ENCODE data around the gene YPEL2. TPM values are rescaled to one million over a fixed set of nuclear protein-coding genes. Genes with fewer than 3 reads are reported as not detected.

Gene YPEL2
- total and polyA plus RNA-seq, 2 of the 13 experiments (the other 11 are each of a cell fraction or from before 2014, with no cell fraction given): 8.5 to 21.1 TPM

DNA sequence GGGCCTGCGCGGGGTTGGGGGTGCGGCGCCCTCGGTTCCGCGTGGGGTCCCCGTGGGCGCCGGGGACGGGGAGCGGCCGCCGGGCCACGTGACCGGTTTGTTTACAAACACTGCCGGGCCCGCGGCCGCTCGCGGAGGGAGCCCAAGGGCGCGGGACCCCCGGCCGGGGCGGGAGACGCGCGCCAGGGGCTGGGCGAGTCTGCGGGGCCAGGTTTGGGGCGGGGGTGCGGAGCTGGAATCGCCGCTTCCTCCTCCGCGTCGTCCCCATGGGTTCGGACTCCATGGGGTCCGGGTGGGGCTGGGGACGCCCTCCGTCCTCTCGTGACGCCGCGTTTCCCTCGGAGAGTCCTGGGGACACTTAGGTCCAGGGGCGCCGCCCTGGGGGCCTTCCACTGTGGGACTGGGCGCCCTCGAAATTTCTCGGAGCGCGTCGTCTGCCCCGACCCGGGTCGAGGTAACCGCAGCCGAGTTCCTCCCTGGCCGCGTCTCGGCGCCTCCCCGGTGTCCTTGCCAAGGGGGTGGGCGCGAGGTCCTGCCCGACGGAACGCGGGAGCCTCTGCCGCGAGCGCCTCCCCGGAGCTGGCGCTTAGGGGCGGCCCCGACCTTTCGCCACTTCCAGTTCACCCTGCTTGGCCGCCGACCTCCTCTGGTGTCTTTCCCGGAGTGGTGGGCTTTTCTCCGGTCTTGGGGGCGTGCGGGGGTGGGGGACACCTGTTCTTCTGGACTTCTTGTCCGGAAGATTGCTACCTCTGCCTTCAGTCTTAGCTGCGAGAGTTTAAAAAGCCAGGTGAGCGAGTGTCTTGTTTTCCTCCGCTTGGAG is 684 bp downstream of the YPEL2 start (continued):
- TF ChIP-seq ZNF766 (CRISPR knock-in tag; IDR thresholded peaks at IDR 0.05; ENCODE audit: borderline replicate concordance) (no peak; the same call in 1 of the 2 replicates), ZBTB8A (CRISPR knock-in tag; IDR thresholded peaks at IDR 0.05; ENCODE audit: borderline replicate concordance, low read depth) (no peak), TEAD2 (CRISPR knock-in tag; IDR thresholded peaks at IDR 0.05) (no peak; the same call in 1 of the 2 replicates), TFDP1 (CRISPR knock-in tag; IDR thresholded peaks at IDR 0.05; ENCODE audit: borderline replicate concordance) (no peak), TBP (CRISPR knock-in tag; IDR thresholded peaks at IDR 0.05) (no peak), ZKSCAN5 (CRISPR knock-in tag; IDR thresholded peaks at IDR 0.05) (no peak), RXRB (CRISPR knock-in tag; IDR thresholded peaks at IDR 0.05; ENCODE audit: borderline replicate concordance) (no peak), ELF3 (CRISPR knock-in tag; IDR thresholded peaks at IDR 0.05) (no peak), FOXA1 (IDR thresholded peaks at IDR 0.05) (no peak), FOXA1 (CRISPR knock-in tag; IDR thresholded peaks at IDR 0.05) (0 out of 2 replicates have a peak, but pooled peaks have one; percentile 31), ZNF724P (CRISPR knock-in tag; IDR thresholded peaks at IDR 0.05; ENCODE audit: borderline replicate concordance) (no peak; the same call in 1 of the 2 replicates), AKAP8 (CRISPR knock-in tag; IDR thresholded peaks at IDR 0.05) (no peak), ZNF337 (CRISPR knock-in tag; IDR thresholded peaks at IDR 0.05; ENCODE audit: borderline replicate concordance, low read depth) (no peak), TEAD3 (CRISPR knock-in tag; optimal IDR thresholded peaks at IDR 0.05; ENCODE audit: borderline replicate concordance) (no peak), ZSCAN20 (CRISPR knock-in tag; IDR thresholded peaks at IDR 0.05; ENCODE audit: borderline replicate concordance) (peak; percentile 25), IRX3 (CRISPR knock-in tag; IDR thresholded peaks at IDR 0.05; ENCODE audit: borderline replicate concordance, low read depth) (no peak), NCOA1 (CRISPR knock-in tag; IDR thresholded peaks at IDR 0.05) (peak; percentile 92), ZNF577 (CRISPR knock-in tag; IDR thresholded peaks at IDR 0.05; ENCODE audit: borderline replicate concordance, low read depth) (no peak), GABPA (IDR thresholded peaks at IDR 0.05; ENCODE audit: low read depth, low read length) (peak; percentile 27), GABPA (CRISPR knock-in tag; IDR thresholded peaks at IDR 0.05; ENCODE audit: low read depth) (no peak), ZEB1 (IDR thresholded peaks at IDR 0.05; ENCODE audit: insufficient replicate concordance, low read depth) (no peak), KAT8 (CRISPR knock-in tag; IDR thresholded peaks at IDR 0.05) (no peak), STAT5B (CRISPR knock-in tag; IDR thresholded peaks at IDR 0.05) (no peak)
- TF ChIP-seq, protein P1, sequence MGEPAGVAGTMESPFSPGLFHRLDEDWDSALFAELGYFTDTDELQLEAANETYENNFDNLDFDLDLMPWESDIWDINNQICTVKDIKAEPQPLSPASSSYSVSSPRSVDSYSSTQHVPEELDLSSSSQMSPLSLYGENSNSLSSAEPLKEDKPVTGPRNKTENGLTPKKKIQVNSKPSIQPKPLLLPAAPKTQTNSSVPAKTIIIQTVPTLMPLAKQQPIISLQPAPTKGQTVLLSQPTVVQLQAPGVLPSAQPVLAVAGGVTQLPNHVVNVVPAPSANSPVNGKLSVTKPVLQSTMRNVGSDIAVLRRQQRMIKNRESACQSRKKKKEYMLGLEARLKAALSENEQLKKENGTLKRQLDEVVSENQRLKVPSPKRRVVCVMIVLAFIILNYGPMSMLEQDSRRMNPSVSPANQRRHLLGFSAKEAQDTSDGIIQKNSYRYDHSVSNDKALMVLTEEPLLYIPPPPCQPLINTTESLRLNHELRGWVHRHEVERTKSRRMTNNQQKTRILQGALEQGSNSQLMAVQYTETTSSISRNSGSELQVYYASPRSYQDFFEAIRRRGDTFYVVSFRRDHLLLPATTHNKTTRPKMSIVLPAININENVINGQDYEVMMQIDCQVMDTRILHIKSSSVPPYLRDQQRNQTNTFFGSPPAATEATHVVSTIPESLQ (CRISPR knock-in tag; conservative IDR thresholded peaks at IDR 0.05): no peak
- TF ChIP-seq, protein P2, sequence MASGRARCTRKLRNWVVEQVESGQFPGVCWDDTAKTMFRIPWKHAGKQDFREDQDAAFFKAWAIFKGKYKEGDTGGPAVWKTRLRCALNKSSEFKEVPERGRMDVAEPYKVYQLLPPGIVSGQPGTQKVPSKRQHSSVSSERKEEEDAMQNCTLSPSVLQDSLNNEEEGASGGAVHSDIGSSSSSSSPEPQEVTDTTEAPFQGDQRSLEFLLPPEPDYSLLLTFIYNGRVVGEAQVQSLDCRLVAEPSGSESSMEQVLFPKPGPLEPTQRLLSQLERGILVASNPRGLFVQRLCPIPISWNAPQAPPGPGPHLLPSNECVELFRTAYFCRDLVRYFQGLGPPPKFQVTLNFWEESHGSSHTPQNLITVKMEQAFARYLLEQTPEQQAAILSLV (CRISPR knock-in tag; IDR thresholded peaks at IDR 0.05; ENCODE audit: borderline replicate concordance): no peak
- TF ChIP-seq, protein P3, sequence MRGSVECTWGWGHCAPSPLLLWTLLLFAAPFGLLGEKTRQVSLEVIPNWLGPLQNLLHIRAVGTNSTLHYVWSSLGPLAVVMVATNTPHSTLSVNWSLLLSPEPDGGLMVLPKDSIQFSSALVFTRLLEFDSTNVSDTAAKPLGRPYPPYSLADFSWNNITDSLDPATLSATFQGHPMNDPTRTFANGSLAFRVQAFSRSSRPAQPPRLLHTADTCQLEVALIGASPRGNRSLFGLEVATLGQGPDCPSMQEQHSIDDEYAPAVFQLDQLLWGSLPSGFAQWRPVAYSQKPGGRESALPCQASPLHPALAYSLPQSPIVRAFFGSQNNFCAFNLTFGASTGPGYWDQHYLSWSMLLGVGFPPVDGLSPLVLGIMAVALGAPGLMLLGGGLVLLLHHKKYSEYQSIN (CRISPR knock-in tag; IDR thresholded peaks at IDR 0.05; ENCODE audit: borderline replicate concordance): no peak
